Fibroblast of villous mesenchyme (primary cell): ENCODE measurements around the gene MT1B. TPM values are rescaled to one million over a fixed set of nuclear protein-coding genes. Genes with fewer than 3 reads are reported as not detected.
A peak's percentile ranks its signal among the peaks of the same experiment; 100 is the strongest.
"Not testable (repeated sequence)": the region's sequence is repeated elsewhere in the genome, so short reads cannot be mapped to it uniquely, and the experiment has no call there.

Experiments
- DNase-seq: peaks from one replicate; pipeline ENCODE4 v3.0.0-alpha.2; 2010; ENCODE audit warnings: low read depth
- H3K4me3 ChIP-seq: 2 replicates; pipeline ENCODE4 v1.5.1; 2011; ENCODE audit warnings: low read depth, mild to moderate bottlenecking, low read length
- total RNA-seq: library from RNA; depleted of rRNA; stranded (reverse); fragments of >200 nt; gene quantifications from 2 replicates; pipeline ENCODE4 v1.2.3, GENCODE V29; 2012
- TF ChIP-seq, protein P1 (sequence below): IDR thresholded peaks from 2 replicates; pipeline ENCODE4 v1.5.1; 2012; ENCODE audit warnings: low read depth, mild to moderate bottlenecking, low read length; ENCODE audit not compliant: insufficient read depth

The MT1B gene
- total RNA-seq, 1 donor: not detected

GRCh38 chr16:56657555-56658326 is 6.1 kb downstream of the MT1B start, which contains the start of gene MT1F:
Gene MT1F (plus strand): TSS chr16:56657959. CDS start chr16:56658059, 100 bp downstream.
- DNase-seq: peak; percentile 23
- TF ChIP-seq, protein P1, sequence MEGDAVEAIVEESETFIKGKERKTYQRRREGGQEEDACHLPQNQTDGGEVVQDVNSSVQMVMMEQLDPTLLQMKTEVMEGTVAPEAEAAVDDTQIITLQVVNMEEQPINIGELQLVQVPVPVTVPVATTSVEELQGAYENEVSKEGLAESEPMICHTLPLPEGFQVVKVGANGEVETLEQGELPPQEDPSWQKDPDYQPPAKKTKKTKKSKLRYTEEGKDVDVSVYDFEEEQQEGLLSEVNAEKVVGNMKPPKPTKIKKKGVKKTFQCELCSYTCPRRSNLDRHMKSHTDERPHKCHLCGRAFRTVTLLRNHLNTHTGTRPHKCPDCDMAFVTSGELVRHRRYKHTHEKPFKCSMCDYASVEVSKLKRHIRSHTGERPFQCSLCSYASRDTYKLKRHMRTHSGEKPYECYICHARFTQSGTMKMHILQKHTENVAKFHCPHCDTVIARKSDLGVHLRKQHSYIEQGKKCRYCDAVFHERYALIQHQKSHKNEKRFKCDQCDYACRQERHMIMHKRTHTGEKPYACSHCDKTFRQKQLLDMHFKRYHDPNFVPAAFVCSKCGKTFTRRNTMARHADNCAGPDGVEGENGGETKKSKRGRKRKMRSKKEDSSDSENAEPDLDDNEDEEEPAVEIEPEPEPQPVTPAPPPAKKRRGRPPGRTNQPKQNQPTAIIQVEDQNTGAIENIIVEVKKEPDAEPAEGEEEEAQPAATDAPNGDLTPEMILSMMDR: no peak
- H3K4me3 ChIP-seq: peak within 1 kb of the TSS; percentile 43

DNA sequence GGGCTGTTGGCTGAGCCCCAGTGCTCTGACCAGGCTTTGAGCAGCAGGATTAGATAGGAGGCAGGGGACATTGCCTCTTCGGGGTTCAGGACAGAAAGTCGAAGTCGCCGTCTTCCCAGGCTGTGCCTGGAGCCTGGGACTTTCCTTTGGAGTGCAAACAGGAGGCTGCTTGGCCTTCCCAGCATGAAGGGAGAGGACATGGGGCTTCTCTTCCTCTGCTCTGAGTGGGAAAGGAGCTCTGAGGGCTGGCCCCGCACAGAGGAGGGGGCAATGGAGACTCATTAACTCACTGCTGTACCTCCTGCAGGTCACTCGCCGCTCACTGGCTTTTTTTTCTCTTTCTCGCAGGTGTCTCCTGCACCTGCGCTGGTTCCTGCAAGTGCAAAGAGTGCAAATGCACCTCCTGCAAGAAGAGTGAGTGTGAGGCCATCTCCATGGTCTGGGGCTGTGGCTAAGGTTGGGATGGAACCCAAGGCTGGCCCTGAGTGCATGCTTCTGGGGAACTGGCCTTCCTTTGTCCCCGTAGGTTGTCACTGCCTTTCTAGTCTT is 6.7 kb downstream of the MT1B start:
- no peak for DNase-seq
- no peak overlapping the region for H3K4me3 ChIP-seq
- TF ChIP-seq, protein P1: no peak

DNA sequence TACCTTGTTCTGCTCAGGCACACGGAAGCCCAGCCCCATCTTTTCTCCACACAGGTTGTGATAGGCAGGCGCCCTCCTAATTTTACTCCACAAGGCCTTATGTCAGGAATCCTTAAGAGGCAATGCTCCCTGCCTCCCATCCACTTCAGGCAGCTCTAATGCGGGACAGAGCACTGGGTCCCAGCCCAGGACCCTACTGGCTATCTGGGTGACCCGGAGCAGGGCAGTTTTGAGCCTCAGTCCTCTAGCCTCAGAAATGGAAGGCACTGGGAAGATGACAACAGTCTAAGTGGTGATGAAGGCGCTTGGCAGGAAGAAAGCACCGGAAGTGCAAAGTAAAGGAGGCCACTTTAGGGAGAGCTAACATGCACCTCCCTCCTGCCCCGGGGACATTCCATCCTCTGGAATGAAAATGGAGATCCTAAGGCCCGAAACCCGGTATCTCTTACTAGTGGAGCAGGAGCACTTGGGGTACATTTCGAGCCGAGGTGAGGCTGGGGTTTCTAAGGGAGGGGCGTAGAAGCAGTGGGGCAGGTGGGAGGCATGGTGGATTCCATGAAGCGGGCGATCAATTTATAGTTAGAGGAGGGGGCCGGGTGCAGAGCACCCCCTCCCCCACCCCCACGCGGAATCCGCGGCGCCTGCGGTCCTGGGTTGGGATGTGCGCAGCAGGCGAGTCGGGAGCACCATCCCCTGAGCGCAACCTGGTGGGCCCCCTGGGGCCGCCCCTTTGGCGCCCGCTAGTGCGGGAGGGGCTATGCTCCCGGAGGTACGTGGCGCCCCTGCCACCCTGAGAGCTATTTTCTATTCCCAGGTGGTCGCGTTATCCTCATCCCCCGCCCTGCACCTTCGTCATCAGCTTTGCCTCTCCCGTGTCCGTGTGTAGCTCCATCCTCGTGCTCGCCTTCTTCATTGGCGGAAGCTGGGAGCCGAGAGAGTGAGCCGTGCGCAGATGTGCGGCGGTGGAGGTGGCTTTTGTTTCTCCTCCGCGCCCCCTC is 11.0 kb downstream of the MT1B start:
- TF ChIP-seq, protein P1: no peak
- DNase-seq: no peak
- H3K4me3 ChIP-seq: no peak overlapping the region

DNA sequence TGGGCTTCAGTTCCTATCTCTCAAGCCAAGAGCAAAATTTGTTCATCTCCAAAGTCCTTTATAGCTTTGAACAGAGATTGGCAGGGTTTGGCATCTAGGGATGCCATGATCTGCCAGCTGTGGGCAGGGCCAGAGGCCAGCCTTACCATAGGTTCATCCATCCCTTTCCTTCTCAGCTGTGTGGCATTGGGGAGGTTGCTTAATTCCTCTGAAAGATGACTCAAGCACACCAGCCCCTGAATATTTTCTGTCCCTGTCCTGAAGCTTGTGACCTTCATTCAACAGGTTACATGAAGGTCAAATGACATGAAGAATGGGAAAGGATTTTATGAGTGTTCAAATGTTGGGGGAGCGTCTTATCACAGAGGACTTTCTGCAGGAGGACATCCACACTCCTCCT is 12.8 kb downstream of the MT1B start:
- no peak overlapping the region for H3K4me3 ChIP-seq
- TF ChIP-seq, protein P1: no peak
- DNase-seq: no peak

DNA sequence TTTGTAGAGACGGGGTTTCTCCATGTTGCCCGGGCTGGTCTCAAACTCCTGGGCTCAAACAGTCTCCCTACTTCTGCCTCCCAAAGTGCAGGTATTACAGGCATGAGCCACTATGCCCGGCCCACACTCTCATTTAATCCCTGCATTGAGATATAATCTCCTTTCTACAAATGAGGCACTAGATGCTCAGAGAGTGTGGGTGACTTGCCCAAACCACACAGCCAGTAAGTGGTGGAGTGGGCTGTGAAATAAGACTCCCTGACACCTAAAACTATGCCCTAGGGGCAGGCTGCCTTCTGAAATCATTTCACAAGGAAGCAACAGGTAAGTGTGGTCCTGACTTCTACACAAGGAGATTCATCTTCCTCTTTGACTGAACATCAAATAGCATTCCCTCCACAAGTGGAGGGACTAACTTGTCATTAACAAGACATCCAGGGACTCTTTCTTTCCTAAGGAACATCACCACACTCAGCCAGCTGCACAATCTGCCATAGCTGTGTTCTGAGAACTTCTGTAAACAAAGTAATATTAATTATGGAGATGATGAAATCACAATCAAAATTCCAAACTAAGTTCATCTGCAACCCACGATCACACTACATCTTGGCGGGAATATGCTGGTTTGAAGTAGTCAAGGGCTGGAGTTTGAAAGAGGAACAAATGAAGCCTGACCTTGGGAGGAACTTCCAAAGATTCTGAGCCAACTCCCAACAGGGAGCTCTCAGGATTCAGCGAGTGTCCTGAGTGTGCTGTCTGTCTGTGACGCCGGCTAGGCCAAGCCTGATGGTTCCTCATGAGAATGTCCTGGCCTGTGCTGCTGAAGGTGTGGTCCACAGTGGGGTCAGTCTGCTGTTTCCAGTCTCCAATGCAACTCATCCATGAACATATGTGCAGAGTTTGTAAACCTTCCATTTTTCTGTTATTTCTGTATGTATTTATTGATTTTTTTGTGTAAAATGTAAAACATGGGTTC is 13.9 kb downstream of the MT1B start:
- not testable (repeated sequence) for H3K4me3 ChIP-seq, DNase-seq

- DNase-seq: no peak
- H3K4me3 ChIP-seq: no peak within 1 kb of the TSS
- TF ChIP-seq, protein P1: no peak
These were observed 16.2 kb downstream of the MT1B start, which contains the start of gene MT1G for GRCh38 chr16:56667581-56668571. Gene MT1G (minus strand): TSS chr16:56668065. CDS start chr16:56667993, 72 bp downstream.
